ENCODE measurements around the gene MAGI3. TPM values are rescaled to one million over a fixed set of nuclear protein-coding genes. Genes with fewer than 3 reads are reported as not detected.

Gene MAGI3
- polyA plus RNA-seq, 2 of the 4 experiments (the other 2 are of a cell fraction) = 3.8 to 7.9 TPM

DNA sequence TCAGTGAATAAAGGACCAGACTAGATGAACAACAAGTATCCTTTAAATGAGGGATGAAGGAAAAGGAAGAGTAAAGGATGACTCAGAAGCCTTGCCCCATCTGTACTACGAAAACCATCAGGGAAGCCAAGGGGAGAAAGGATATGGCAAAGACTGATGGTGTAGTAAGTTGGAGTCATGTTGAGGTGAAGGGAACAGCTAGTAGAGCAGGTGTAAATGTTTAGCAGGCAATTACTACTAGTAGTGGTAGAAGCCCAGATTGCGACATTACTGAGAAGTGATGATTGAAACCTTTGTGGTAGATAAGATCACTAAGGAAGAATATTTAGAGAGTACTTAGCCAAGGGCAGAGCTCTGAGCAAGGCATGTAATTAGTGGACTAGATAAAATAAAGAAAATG, 285.0 kb downstream of the MAGI3 start:
- Histone ChIP-seq H3K4me2 (peak overlapping the region; percentile 61), H3K4me3 (no peak overlapping the region), H3K9me3 (no peaks in the 10 kb centered on the region), H3K27ac (peak overlapping the region in 1 of 2 experiments; percentile 62; a peak in 3 of 6 replicates), H3K4me1 (peaks cover 38% of the 10 kb centered on the region)
- ATAC-seq (peak; percentile 42 to 64; a peak in 4 of 6 replicates), FAIRE-seq (no peak), DNase-seq (ENCODE audit: low read depth in 1 of 2, low spot score in 1 of 2) (peak in 1 of 2 experiments; percentile 7)
- CTCF ChIA-PET = interaction anchor here (1.0 to 2.4 kb wide), 4 partner anchors 13 to 534 kb away, joined by 3 to 17 read pairs (median 4); no protein-coding TSS in a partner anchor
- POLR2A ChIA-PET = no interaction called here
- WGBS (ENCODE audit: missing lambda C conversion rate) = 27% methylated on average over 2 of the region's 2 CpGs
- TF ChIP-seq CEBPB (IDR thresholded peaks at IDR 0.05) (peak; percentile 39 to 74; a peak in 2 of 4 replicates), CBX8 (IDR thresholded peaks at IDR 0.05) (no peak), SMC3 (IDR thresholded peaks at IDR 0.05) (no peak)
- TF ChIP-seq, protein P1, sequence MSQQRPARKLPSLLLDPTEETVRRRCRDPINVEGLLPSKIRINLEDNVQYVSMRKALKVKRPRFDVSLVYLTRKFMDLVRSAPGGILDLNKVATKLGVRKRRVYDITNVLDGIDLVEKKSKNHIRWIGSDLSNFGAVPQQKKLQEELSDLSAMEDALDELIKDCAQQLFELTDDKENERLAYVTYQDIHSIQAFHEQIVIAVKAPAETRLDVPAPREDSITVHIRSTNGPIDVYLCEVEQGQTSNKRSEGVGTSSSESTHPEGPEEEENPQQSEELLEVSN (IDR thresholded peaks at IDR 0.05; ENCODE audit: borderline replicate concordance, low read depth) = no peak

- Histone ChIP-seq H3K4me3 (no peak overlapping the region), H3K27ac (no peak overlapping the region), H3K9me3 (no peaks in the 10 kb centered on the region), H3K4me1 (peaks cover 31% of the 10 kb centered on the region), H3K4me2 (no peak overlapping the region)
- no peak for ATAC-seq
- FAIRE-seq = no peak
- WGBS (ENCODE audit: missing lambda C conversion rate) = 94% methylated on average over 5 of the region's 5 CpGs
- DNase-seq (ENCODE audit: low read depth in 1 of 2, low spot score in 1 of 2) = no peak
- POLR2A ChIA-PET = no interaction called here
- no peak for TF ChIP-seq CBX2 (IDR thresholded peaks at IDR 0.05; ENCODE audit: borderline replicate concordance, low read depth)
- TF ChIP-seq NPAS2 (CRISPR knock-in tag; IDR thresholded peaks at IDR 0.05; ENCODE audit: borderline replicate concordance) = no peak
- no peak for TF ChIP-seq ZNF302 (CRISPR knock-in tag; IDR thresholded peaks at IDR 0.05)
- no peak for TF ChIP-seq NR3C1 (IDR thresholded peaks at IDR 0.05)
- TF ChIP-seq EHF (CRISPR knock-in tag; IDR thresholded peaks at IDR 0.05) = no peak
- TF ChIP-seq, protein P1 (IDR thresholded peaks at IDR 0.05; ENCODE audit: borderline replicate concordance, low read depth) = no peak
- TF ChIP-seq REST (IDR thresholded peaks at IDR 0.05) = no peak
- no peak for TF ChIP-seq KDM1A (IDR thresholded peaks at IDR 0.05; ENCODE audit: low read depth)
- TF ChIP-seq, protein P2, sequence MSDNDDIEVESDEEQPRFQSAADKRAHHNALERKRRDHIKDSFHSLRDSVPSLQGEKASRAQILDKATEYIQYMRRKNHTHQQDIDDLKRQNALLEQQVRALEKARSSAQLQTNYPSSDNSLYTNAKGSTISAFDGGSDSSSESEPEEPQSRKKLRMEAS (IDR thresholded peaks at IDR 0.05) = no peak
- TF ChIP-seq CHD2 (IDR thresholded peaks at IDR 0.05; ENCODE audit: low read length, partially characterized antibody) = no peak
- no peak for TF ChIP-seq RCOR1 (IDR thresholded peaks at IDR 0.05; ENCODE audit: low read depth, low read length)
- CTCF ChIA-PET = interaction anchor here (1.0 to 2.4 kb wide), 5 partner anchors 12 to 604 kb away, joined by 3 to 17 read pairs (median 5); partner anchors contain the start of gene LRIG2
These were observed 286.2 kb downstream of the MAGI3 start for GRCh38 chr1:113676524-113676923.

- Histone ChIP-seq H3K4me1 (peaks cover 31% of the 10 kb centered on the region), H3K4me3 (no peak overlapping the region), H3K9me3 (no peaks in the 10 kb centered on the region), H3K27ac (peak overlapping the region in 1 of 2 experiments; percentile 43; a peak in 2 of 6 replicates), H3K4me2 (peak overlapping the region; percentile 39; the same call in 1 of the 3 replicates)
- CTCF ChIA-PET = interaction anchor here (0.8 to 2.8 kb wide), 7 partner anchors 11 to 605 kb away, joined by 3 to 25 read pairs (median 4); partner anchors contain the start of genes LRIG2 and RSBN1
- FAIRE-seq (no peak), ATAC-seq (peak in 1 of 2 experiments; percentile 60; a peak in 2 of 6 replicates), DNase-seq (ENCODE audit: low read depth in 1 of 2, low spot score in 1 of 2) (peak; percentile 20 to 49)
- WGBS (ENCODE audit: missing lambda C conversion rate) = 51% methylated on average over 7 of the region's 7 CpGs
- POLR2A ChIA-PET = interaction anchor here (1.0 kb wide), 1 partner anchor 536 kb away, joined by 3 read pairs; no protein-coding TSS in a partner anchor
- TF ChIP-seq RFX5 (IDR thresholded peaks at IDR 0.05) (no peak), RAD21 (conservative IDR thresholded peaks at IDR 0.05 in 1 of 2, IDR thresholded peaks at IDR 0.05 in 1 of 2) (peak; percentile 83 to 85), EP300 (IDR thresholded peaks at IDR 0.05) (no peak), SMC3 (IDR thresholded peaks at IDR 0.05) (peak; percentile 84), ZFP36 (IDR thresholded peaks at IDR 0.05; ENCODE audit: borderline replicate concordance, partially characterized antibody) (no peak), MAFK (IDR thresholded peaks at IDR 0.05; ENCODE audit: partially characterized antibody) (no peak), SREBF2 (IDR thresholded peaks at IDR 0.05) (no peak), ATOH8 (CRISPR knock-in tag; IDR thresholded peaks at IDR 0.05; ENCODE audit: low read depth) (no peak)
- TF ChIP-seq, protein P2 (IDR thresholded peaks at IDR 0.05) = peak; percentile 32; the same call in 1 of the 2 replicates
- TF ChIP-seq, protein P3, sequence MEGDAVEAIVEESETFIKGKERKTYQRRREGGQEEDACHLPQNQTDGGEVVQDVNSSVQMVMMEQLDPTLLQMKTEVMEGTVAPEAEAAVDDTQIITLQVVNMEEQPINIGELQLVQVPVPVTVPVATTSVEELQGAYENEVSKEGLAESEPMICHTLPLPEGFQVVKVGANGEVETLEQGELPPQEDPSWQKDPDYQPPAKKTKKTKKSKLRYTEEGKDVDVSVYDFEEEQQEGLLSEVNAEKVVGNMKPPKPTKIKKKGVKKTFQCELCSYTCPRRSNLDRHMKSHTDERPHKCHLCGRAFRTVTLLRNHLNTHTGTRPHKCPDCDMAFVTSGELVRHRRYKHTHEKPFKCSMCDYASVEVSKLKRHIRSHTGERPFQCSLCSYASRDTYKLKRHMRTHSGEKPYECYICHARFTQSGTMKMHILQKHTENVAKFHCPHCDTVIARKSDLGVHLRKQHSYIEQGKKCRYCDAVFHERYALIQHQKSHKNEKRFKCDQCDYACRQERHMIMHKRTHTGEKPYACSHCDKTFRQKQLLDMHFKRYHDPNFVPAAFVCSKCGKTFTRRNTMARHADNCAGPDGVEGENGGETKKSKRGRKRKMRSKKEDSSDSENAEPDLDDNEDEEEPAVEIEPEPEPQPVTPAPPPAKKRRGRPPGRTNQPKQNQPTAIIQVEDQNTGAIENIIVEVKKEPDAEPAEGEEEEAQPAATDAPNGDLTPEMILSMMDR (IDR thresholded peaks at IDR 0.05) = peak; percentile 70
These were observed 287.2 kb downstream of the MAGI3 start for GRCh38 chr1:113677250-113678158.

All from A549 (cell line).